ENCODE measurements around the gene DIP2B. TPM values are rescaled to one million over a fixed set of nuclear protein-coding genes. Genes with fewer than 3 reads are reported as not detected.

The DIP2B gene
- total and polyA plus RNA-seq, 2 of the 13 experiments (the other 11 are each of a cell fraction or from before 2014, with no cell fraction given), result 32.1 to 35.8 TPM

GRCh38 chr12:50563434-50563787 lies 58.6 kb downstream of the DIP2B start:
- intact Hi-C loops (cut with micrococcal nuclease; ENCODE audit: unreplicated experiment), result loop anchor here (10.0 kb wide), 1 partner anchor 51 kb away; no protein-coding TSS in a partner anchor
- Histone ChIP-seq H3K36me3 (replicated peaks in 1 of 2; ENCODE audit: control insufficient read depth in 1 of 2, insufficient read depth in 2 of 2, low read length in 2 of 2) (peaks cover 4% of the 10 kb centered on the region in 2 experiments; a peak in 2 of 5 replicates), H2AFZ (ENCODE audit: low read length) (no peak overlapping the region), H3K9ac (ENCODE audit: insufficient read depth, low read depth, low read length) (no peak overlapping the region), H4K20me1 (ENCODE audit: insufficient read depth, low read length) (peaks cover 2% of the 10 kb centered on the region), H3K4me3 (replicated peaks in 1 of 3; ENCODE audit: insufficient read depth in 1 of 3, low read depth in 2 of 3, low read length in 3 of 3) (no peak overlapping the region), H3K79me2 (ENCODE audit: insufficient read depth, low read length) (peaks cover 89% of the 10 kb centered on the region), H3K9me3 (ENCODE audit: low read length) (no peaks in the 10 kb centered on the region), H3K27ac (ENCODE audit: extremely low read length, insufficient read depth, low read length) (peak overlapping the region; percentile 15), H3K4me1 (ENCODE audit: insufficient read depth, low read length) (peaks cover 67% of the 10 kb centered on the region), H3K27me3 (ENCODE audit: control insufficient read depth in 1 of 2, insufficient read depth in 2 of 2, low read length in 2 of 2) (no peaks in the 10 kb centered on the region), H3K4me2 (ENCODE audit: low read depth, low read length) (no peak overlapping the region)
- ChIA-PET CTCF (ENCODE audit: low intra/inter-chr PET ratio, low total read pairs) (no interaction called here), POLR2A (interaction anchor here (1.2 to 1.7 kb wide), 2 partner anchors 14 to 45 kb away, joined by 3 to 5 read pairs; no protein-coding TSS in a partner anchor)
- no peak for FAIRE-seq
- no peak for ATAC-seq
- DNase-seq (ENCODE audit: low spot score), result no peak
- no TSS peak for BruUV-seq (replicated peaks)
- in situ Hi-C loops (cut with HindIII; ENCODE audit: extremely low pct_ligation_motif_present, low pct_unique_long_range_greater_than_20kb), result no loop called here
- 100% methylated on average over 1 of the region's 1 CpG for WGBS (ENCODE audit: low lambda C conversion rate)
- TF ChIP-seq KDM1A (CRISPR knock-in tag; IDR thresholded peaks at IDR 0.05), result no peak
- TF ChIP-seq ATF7 (IDR thresholded peaks at IDR 0.05), result no peak
- TF ChIP-seq ATF7 (CRISPR knock-in tag; IDR thresholded peaks at IDR 0.05), result no peak
- no peak for TF ChIP-seq SATB2 (CRISPR knock-in tag; IDR thresholded peaks at IDR 0.05)
- no peak for TF ChIP-seq KMT2A (CRISPR knock-in tag; IDR thresholded peaks at IDR 0.05)
- TF ChIP-seq ZBED4 (CRISPR knock-in tag; IDR thresholded peaks at IDR 0.05; ENCODE audit: borderline replicate concordance), result no peak
- TF ChIP-seq EHMT2 (IDR thresholded peaks at IDR 0.05; ENCODE audit: borderline replicate concordance, low read depth, low read length), result no peak
- no peak for TF ChIP-seq RERE (CRISPR knock-in tag; IDR thresholded peaks at IDR 0.05; ENCODE audit: low read depth)
- TF ChIP-seq HMGXB3 (CRISPR knock-in tag; IDR thresholded peaks at IDR 0.05; ENCODE audit: borderline replicate concordance), result no peak
- TF ChIP-seq MTA1 (CRISPR knock-in tag; IDR thresholded peaks at IDR 0.05; ENCODE audit: borderline replicate concordance), result no peak
- no peak for TF ChIP-seq SYNCRIP (IDR thresholded peaks at IDR 0.05; ENCODE audit: insufficient read depth, low read depth, low read length)
- TF ChIP-seq ZKSCAN5 (CRISPR knock-in tag; IDR thresholded peaks at IDR 0.05), result no peak
